WTC11 (cell line): ENCODE measurements around the gene ADGRB2. TPM values are rescaled to one million over a fixed set of nuclear protein-coding genes. Genes with fewer than 3 reads are reported as not detected.
A peak's percentile ranks its signal among the peaks of the same experiment; 100 is the strongest.

Experiments
- ATAC-seq: fragments of 200-7000 bp; cut with Tn5 transposase; 2 replicates; pipeline ENCODE4 v1.10.0; 2021; ENCODE audit warnings: mild to moderate bottlenecking, moderate library complexity
- CTCF ChIA-PET: fragments of 300-600 bp; sonication (Branson Sonifier 250); formaldehyde crosslinking; loops from one replicate; lab custom pipeline; 2021; ENCODE audit warnings: antibody characterized with exemption; lab: Charles Lee
- POLR2A ChIA-PET: fragments of 350-600 bp; sonication (Branson Sonifier 250); formaldehyde crosslinking; loops from one replicate; lab custom pipeline; 2021; ENCODE audit warnings: antibody characterized with exemption; lab: Charles Lee
- DNase-seq: peaks from one replicate; pipeline ENCODE4 v3.0.0; 2021; ENCODE audit warnings: low spot score
- H3K27ac Mint-ChIP-seq: 2 replicates; pipeline ENCODE4 v1.8.0; 2021; ENCODE audit warnings: mixed read lengths
- H3K27me3 Mint-ChIP-seq: 2 replicates; pipeline ENCODE4 v1.8.0; 2021; ENCODE audit warnings: low read depth, mild to moderate bottlenecking, moderate library complexity, mixed read lengths
- H3K36me3 Mint-ChIP-seq: 2 replicates; pipeline ENCODE4 v1.8.0; 2021; ENCODE audit warnings: mixed read lengths
- H3K4me1 Mint-ChIP-seq: 2 replicates; pipeline ENCODE4 v1.8.0; 2022; ENCODE audit warnings: mixed read lengths
- H3K4me3 Mint-ChIP-seq: 2 replicates; pipeline ENCODE4 v1.8.0; 2021; ENCODE audit warnings: mild to moderate bottlenecking, moderate library complexity, mixed read lengths
- H3K9me3 Mint-ChIP-seq: 2 replicates; pipeline ENCODE4 v1.8.0; 2021; ENCODE audit warnings: mixed read lengths
- E2F5 ChIP-seq: sonication (generic); formaldehyde crosslinking; IDR thresholded peaks from 2 replicates; pipeline ENCODE4 v1.8.1; 2022; ENCODE audit warnings: mild to moderate bottlenecking, moderate library complexity, missing genetic modification reagents
- ESRRA ChIP-seq: sonication (generic); formaldehyde crosslinking; IDR thresholded peaks from 2 replicates; pipeline ENCODE4 v1.8.1; 2022; ENCODE audit warnings: mild to moderate bottlenecking, missing genetic modification reagents, borderline replicate concordance
- GRHL2 ChIP-seq: fragments of 250-450 bp; sonication (Bioruptor Pico); IDR thresholded peaks from 2 replicates; pipeline ENCODE4 v1.8.0; 2022; ENCODE audit warnings: mild to moderate bottlenecking, moderate library complexity; ENCODE audit not compliant: insufficient replicate concordance, severe bottlenecking
- HMGA2 ChIP-seq: fragments of 250-450 bp; sonication (Bioruptor Pico); IDR thresholded peaks from 2 replicates; pipeline ENCODE4 v1.4.0; 2021; ENCODE audit warnings: mild to moderate bottlenecking, moderate library complexity
- IRF2 ChIP-seq: sonication (generic); formaldehyde crosslinking; IDR thresholded peaks from 2 replicates; pipeline ENCODE4 v1.8.0; 2022; ENCODE audit warnings: low read depth, missing genetic modification reagents, borderline replicate concordance
- JUN ChIP-seq: sonication (generic); formaldehyde crosslinking; IDR thresholded peaks from 2 replicates; pipeline ENCODE4 v1.8.0; 2023; ENCODE audit warnings: mild to moderate bottlenecking, missing genetic modification reagents
- MAX ChIP-seq: sonication (generic); formaldehyde crosslinking; IDR thresholded peaks from 2 replicates; pipeline ENCODE4 v1.8.0; 2022; ENCODE audit warnings: mild to moderate bottlenecking, missing genetic modification reagents
- NFE2L1 ChIP-seq: sonication (generic); formaldehyde crosslinking; IDR thresholded peaks from 2 replicates; pipeline ENCODE4 v1.8.1; 2023; ENCODE audit warnings: missing genetic modification reagents
- PREB ChIP-seq: sonication (generic); formaldehyde crosslinking; IDR thresholded peaks from 2 replicates; pipeline ENCODE4 v1.8.1; 2022; ENCODE audit warnings: mild to moderate bottlenecking, missing genetic modification reagents, moderate library complexity, borderline replicate concordance
- RELA ChIP-seq: sonication (generic); formaldehyde crosslinking; IDR thresholded peaks from 2 replicates; pipeline ENCODE4 v1.8.1; 2022; ENCODE audit warnings: missing genetic modification reagents, mild to moderate bottlenecking, borderline replicate concordance
- SMAD4 ChIP-seq: sonication (generic); formaldehyde crosslinking; IDR thresholded peaks from 2 replicates; pipeline ENCODE4 v1.8.0; 2022; ENCODE audit warnings: mild to moderate bottlenecking, missing genetic modification reagents
- TEAD1 ChIP-seq: sonication (generic); formaldehyde crosslinking; IDR thresholded peaks from 2 replicates; pipeline ENCODE4 v1.8.0; 2022; ENCODE audit warnings: mild to moderate bottlenecking, missing genetic modification reagents
- TP53 ChIP-seq: sonication (generic); formaldehyde crosslinking; IDR thresholded peaks from 2 replicates; pipeline ENCODE4 v1.8.1; 2023; ENCODE audit warnings: mild to moderate bottlenecking, missing genetic modification reagents
- USF1 ChIP-seq: sonication (generic); formaldehyde crosslinking; IDR thresholded peaks from 2 replicates; pipeline ENCODE4 v1.8.0; 2022; ENCODE audit warnings: mild to moderate bottlenecking, missing genetic modification reagents
- ZNF121 ChIP-seq: sonication (generic); formaldehyde crosslinking; IDR thresholded peaks from 2 replicates; pipeline ENCODE4 v1.8.0; 2023; ENCODE audit warnings: missing genetic modification reagents
- ZNF219 ChIP-seq: sonication (generic); formaldehyde crosslinking; IDR thresholded peaks from 2 replicates; pipeline ENCODE4 v1.8.0; 2023; ENCODE audit warnings: missing genetic modification reagents, mild to moderate bottlenecking, borderline replicate concordance
- ZNF423 ChIP-seq: fragments of 250-450 bp; sonication (Bioruptor Pico); IDR thresholded peaks from 2 replicates; pipeline ENCODE4 v2.1.2; 2022; ENCODE audit warnings: mild to moderate bottlenecking, moderate library complexity
- ZNF532 ChIP-seq: fragments of 250-450 bp; sonication (Bioruptor Pico); IDR thresholded peaks from 2 replicates; pipeline ENCODE4 v1.9.0; 2021; ENCODE audit warnings: mild to moderate bottlenecking, borderline replicate concordance
- ZNF671 ChIP-seq: fragments of 250-450 bp; sonication (Bioruptor Pico); IDR thresholded peaks from 2 replicates; pipeline ENCODE4 v1.8.0; 2021; ENCODE audit warnings: mild to moderate bottlenecking
- total RNA-seq: library from RNA; stranded (reverse); gene quantifications from 3 replicates; pipeline ENCODE4 v1.2.3, GENCODE V29; 2021
- TF ChIP-seq, protein P1 (sequence below): sonication (generic); formaldehyde crosslinking; conservative IDR thresholded peaks from 2 replicates; pipeline ENCODE4 v1.8.1; 2022; ENCODE audit warnings: mild to moderate bottlenecking, missing genetic modification reagents
- TF ChIP-seq, protein P2 (sequence below): sonication (generic); formaldehyde crosslinking; IDR thresholded peaks from 2 replicates; pipeline ENCODE4 v1.8.1; 2023; ENCODE audit warnings: mild to moderate bottlenecking, missing genetic modification reagents, borderline replicate concordance
- TF ChIP-seq, protein P3 (sequence below): sonication (generic); formaldehyde crosslinking; IDR thresholded peaks from 2 replicates; pipeline ENCODE4 v1.8.1; 2022; ENCODE audit warnings: low read depth, missing genetic modification reagents, borderline replicate concordance
- TF ChIP-seq, protein P4 (sequence below): sonication (generic); formaldehyde crosslinking; IDR thresholded peaks from 2 replicates; pipeline ENCODE4 v1.8.1; 2023; ENCODE audit warnings: mild to moderate bottlenecking, missing genetic modification reagents, moderate library complexity

The ADGRB2 gene
- total RNA-seq, 1 experiment from 2014 or later = 39.3 TPM

DNA sequence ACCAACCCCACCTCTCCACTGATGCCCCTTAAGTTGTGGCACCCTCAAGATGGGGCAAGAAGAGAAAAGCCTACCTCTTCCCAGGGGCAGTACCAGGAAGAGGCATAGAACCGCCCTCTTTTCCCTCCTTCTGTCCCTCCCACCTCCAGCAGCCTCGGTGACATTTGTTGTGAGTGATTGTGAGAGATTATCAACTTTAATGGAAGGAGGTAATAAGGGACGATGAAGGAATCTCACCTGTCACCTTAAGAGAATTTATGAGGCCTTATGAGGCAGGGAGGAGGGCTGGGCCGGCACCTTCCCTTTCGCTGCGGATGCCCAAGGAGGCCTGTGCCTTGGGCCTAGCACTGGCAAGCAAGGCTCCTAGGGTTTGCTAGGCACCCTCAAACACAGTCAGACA is 1.4 kb upstream of the ADGRB2 start:
- ATAC-seq = no peak
- Mint-ChIP-seq H3K36me3 (no peaks in the 10 kb centered on the region), H3K4me3 (no peak overlapping the region), H3K27ac (no peak overlapping the region), H3K9me3 (no peaks in the 10 kb centered on the region), H3K27me3 (peaks cover 29% of the 10 kb centered on the region), H3K4me1 (peaks cover 58% of the 10 kb centered on the region)
- ChIA-PET CTCF (interaction anchor here (0.8 to 13.3 kb wide), 9 partner anchors 10 to 101 kb away, joined by 3 to 282 read pairs (median 3); no protein-coding TSS in a partner anchor), POLR2A (no interaction called here)
- TF ChIP-seq NFE2L1 (CRISPR knock-in tag) (no peak), JUN (no peak), HMGA2 (CRISPR knock-in tag) (no peak), ZNF121 (CRISPR knock-in tag) (no peak), TP53 (no peak), E2F5 (no peak), GRHL2 (no peak), USF1 (no peak), RELA (no peak), TEAD1 (CRISPR knock-in tag) (no peak), ZNF219 (CRISPR knock-in tag) (no peak), IRF2 (CRISPR knock-in tag) (no peak), ZNF423 (CRISPR knock-in tag) (no peak), PREB (CRISPR knock-in tag) (no peak)
- TF ChIP-seq, protein P1, sequence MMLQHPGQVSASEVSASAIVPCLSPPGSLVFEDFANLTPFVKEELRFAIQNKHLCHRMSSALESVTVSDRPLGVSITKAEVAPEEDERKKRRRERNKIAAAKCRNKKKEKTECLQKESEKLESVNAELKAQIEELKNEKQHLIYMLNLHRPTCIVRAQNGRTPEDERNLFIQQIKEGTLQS (CRISPR knock-in tag) = no peak
- TF ChIP-seq, protein P2, sequence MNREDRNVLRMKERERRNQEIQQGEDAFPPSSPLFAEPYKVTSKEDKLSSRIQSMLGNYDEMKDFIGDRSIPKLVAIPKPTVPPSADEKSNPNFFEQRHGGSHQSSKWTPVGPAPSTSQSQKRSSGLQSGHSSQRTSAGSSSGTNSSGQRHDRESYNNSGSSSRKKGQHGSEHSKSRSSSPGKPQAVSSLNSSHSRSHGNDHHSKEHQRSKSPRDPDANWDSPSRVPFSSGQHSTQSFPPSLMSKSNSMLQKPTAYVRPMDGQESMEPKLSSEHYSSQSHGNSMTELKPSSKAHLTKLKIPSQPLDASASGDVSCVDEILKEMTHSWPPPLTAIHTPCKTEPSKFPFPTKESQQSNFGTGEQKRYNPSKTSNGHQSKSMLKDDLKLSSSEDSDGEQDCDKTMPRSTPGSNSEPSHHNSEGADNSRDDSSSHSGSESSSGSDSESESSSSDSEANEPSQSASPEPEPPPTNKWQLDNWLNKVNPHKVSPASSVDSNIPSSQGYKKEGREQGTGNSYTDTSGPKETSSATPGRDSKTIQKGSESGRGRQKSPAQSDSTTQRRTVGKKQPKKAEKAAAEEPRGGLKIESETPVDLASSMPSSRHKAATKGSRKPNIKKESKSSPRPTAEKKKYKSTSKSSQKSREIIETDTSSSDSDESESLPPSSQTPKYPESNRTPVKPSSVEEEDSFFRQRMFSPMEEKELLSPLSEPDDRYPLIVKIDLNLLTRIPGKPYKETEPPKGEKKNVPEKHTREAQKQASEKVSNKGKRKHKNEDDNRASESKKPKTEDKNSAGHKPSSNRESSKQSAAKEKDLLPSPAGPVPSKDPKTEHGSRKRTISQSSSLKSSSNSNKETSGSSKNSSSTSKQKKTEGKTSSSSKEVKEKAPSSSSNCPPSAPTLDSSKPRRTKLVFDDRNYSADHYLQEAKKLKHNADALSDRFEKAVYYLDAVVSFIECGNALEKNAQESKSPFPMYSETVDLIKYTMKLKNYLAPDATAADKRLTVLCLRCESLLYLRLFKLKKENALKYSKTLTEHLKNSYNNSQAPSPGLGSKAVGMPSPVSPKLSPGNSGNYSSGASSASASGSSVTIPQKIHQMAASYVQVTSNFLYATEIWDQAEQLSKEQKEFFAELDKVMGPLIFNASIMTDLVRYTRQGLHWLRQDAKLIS = no peak
- no peak for DNase-seq

- Mint-ChIP-seq H3K4me3 (peak overlapping the region; percentile 72), H3K36me3 (no peaks in the 10 kb centered on the region), H3K27me3 (peaks cover 25% of the 10 kb centered on the region), H3K9me3 (no peaks in the 10 kb centered on the region), H3K27ac (no peak overlapping the region), H3K4me1 (peaks cover 59% of the 10 kb centered on the region)
- peak; percentile 61 for DNase-seq
- no peak for ATAC-seq
- CTCF ChIA-PET = interaction anchor here (0.6 to 13.3 kb wide), 11 partner anchors 14 to 168 kb away, joined by 3 to 282 read pairs (median 3); partner anchors contain the start of gene COL16A1
- POLR2A ChIA-PET = interaction anchor here (0.6 kb wide), 1 partner anchor 1260 kb away, joined by 3 read pairs; no protein-coding TSS in a partner anchor
- no peak for TF ChIP-seq ZNF671 (CRISPR knock-in tag)
- no peak for TF ChIP-seq ESRRA (CRISPR knock-in tag)
- no peak for TF ChIP-seq MAX (CRISPR knock-in tag)
- TF ChIP-seq, protein P3, sequence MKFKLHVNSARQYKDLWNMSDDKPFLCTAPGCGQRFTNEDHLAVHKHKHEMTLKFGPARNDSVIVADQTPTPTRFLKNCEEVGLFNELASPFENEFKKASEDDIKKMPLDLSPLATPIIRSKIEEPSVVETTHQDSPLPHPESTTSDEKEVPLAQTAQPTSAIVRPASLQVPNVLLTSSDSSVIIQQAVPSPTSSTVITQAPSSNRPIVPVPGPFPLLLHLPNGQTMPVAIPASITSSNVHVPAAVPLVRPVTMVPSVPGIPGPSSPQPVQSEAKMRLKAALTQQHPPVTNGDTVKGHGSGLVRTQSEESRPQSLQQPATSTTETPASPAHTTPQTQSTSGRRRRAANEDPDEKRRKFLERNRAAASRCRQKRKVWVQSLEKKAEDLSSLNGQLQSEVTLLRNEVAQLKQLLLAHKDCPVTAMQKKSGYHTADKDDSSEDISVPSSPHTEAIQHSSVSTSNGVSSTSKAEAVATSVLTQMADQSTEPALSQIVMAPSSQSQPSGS (CRISPR knock-in tag) = no peak
- TF ChIP-seq, protein P4, sequence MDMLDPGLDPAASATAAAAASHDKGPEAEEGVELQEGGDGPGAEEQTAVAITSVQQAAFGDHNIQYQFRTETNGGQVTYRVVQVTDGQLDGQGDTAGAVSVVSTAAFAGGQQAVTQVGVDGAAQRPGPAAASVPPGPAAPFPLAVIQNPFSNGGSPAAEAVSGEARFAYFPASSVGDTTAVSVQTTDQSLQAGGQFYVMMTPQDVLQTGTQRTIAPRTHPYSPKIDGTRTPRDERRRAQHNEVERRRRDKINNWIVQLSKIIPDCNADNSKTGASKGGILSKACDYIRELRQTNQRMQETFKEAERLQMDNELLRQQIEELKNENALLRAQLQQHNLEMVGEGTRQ = no peak
- TF ChIP-seq SMAD4 (CRISPR knock-in tag) = no peak
- TF ChIP-seq ZNF532 (CRISPR knock-in tag) = no peak
- no peak for TF ChIP-seq ZNF121 (CRISPR knock-in tag)
Observed at GRCh38 chr1:31765041-31765467, 914 bp upstream of the ADGRB2 start.
